Gastroesophageal sphincter (tissue), 4 donors: ENCODE results near the gene CLIP2. TPM values are rescaled to one million over a fixed set of nuclear protein-coding genes. Genes with fewer than 3 reads are reported as not detected.

Experiments
- ATAC-seq: fragments of 150-250 bp; one replicate; pipeline ENCODE4 v1.9.1; 2016; ENCODE audit warnings: mild to moderate bottlenecking, moderate library complexity
- H3K27ac ChIP-seq, 4 donors: fragments of 200-600 bp; sonication (generic) in 3 of 4; 1 replicate in 3 of 4; 2 replicates in 1 of 4; pipeline ENCODE4 v1.5.1; 2016 to 2019
- H3K27me3 ChIP-seq: fragments of 200-600 bp; sonication (generic); one replicate; pipeline ENCODE4 v1.5.1; 2019
- H3K36me3 ChIP-seq, 2 donors: fragments of 200-600 bp; sonication (generic); one replicate each; pipeline ENCODE4 v1.5.1; 2019; ENCODE audit warnings: control low read depth in 1 of 2
- H3K4me1 ChIP-seq, 3 donors: fragments of 200-600 bp; sonication (generic); 1 replicate in 2 of 3; 2 replicates in 1 of 3; pipeline ENCODE4 v1.5.1; 2016 to 2019; ENCODE audit warnings: control low read depth in 2 of 3
- H3K4me3 ChIP-seq, 2 donors: fragments of 200-600 bp; sonication (generic); one replicate each; pipeline ENCODE4 v1.5.1; 2019; ENCODE audit warnings: mild to moderate bottlenecking in 1 of 2, moderate library complexity in 1 of 2
- H3K9me3 ChIP-seq, 3 donors: fragments of 200-600 bp; sonication (generic); one replicate each; pipeline ENCODE4 v1.5.1; 2017 to 2019; ENCODE audit warnings: control low read depth in 2 of 3
- CTCF ChIP-seq, 4 experiments: fragments of 200-600 bp in 2 of 4; fragments of 450-650 bp in 2 of 4; sonication (generic) in 1 of 4; IDR thresholded peaks; one replicate each; pipeline ENCODE4 v1.5.1; 2017 to 2019; ENCODE audit warnings: antibody characterized with exemption in 4 of 4, mild to moderate bottlenecking in 2 of 4, moderate library complexity in 2 of 4
- EP300 ChIP-seq: sonication (generic); formaldehyde crosslinking; IDR thresholded peaks from one replicate; pipeline ENCODE4 v1.6.1; 2017; ENCODE audit warnings: antibody characterized with exemption, mild to moderate bottlenecking
- POLR2A ChIP-seq, 2 donors: fragments of 450-650 bp; IDR thresholded peaks; one replicate each; pipeline ENCODE4 v1.6.1; 2017; ENCODE audit warnings: antibody characterized with exemption in 2 of 2, mild to moderate bottlenecking in 2 of 2, moderate library complexity in 1 of 2
- POLR2AphosphoS5 ChIP-seq: sonication (generic); formaldehyde crosslinking; IDR thresholded peaks from one replicate; pipeline ENCODE4 v1.6.1; 2017; ENCODE audit warnings: antibody characterized with exemption
- WGBS, 2 donors: methylation state at CpG; one replicate each; pipeline ENCODE4 v1.1.5; 2018; ENCODE audit warnings: low coverage in 1 of 2; 5-methylcytosine and 5-hydroxymethylcytosine counted together
- total RNA-seq, 4 donors: library from RNA; depleted of rRNA; stranded (reverse); fragments of >200 nt; gene quantifications; one replicate each; pipeline ENCODE4 v1.1.0, GENCODE V29; 2016

CLIP2 gene
- total RNA-seq, 4 donors from 2014 or later, result 23.0 to 50.7 (median 35.5) TPM

DNA sequence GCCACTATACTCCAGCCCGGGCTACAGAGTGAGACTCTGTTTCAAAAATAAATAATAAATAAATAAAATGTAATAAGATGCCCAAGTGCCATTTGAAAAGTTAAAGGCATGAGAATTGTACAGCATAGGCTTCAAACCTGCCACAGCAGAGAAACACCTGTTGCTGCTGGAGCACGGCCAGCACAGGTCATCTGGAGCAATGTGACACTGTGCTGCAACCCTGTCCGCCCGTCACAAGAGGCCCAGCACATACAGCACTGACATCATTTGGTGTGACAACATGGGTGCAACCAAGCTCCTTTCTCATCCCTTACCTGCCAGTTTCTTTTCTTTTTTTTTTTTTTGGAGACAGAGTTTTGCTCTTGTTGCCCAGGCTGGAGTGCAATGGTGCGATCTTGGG lies 36.3 kb upstream of the CLIP2 start:
- TF ChIP-seq EP300 (no peak), CTCF (IDR thresholded peaks at IDR 0.05) (no peak), POLR2AphosphoS5 (no peak), POLR2A (IDR thresholded peaks at IDR 0.05) (no peak)
- Histone ChIP-seq H3K36me3 (peaks cover 0 to 37% of the 10 kb centered on the region in 2 donors), H3K4me1 (peaks cover 0 to 38% (median 12%) of the 10 kb centered on the region in 3 donors), H3K4me3 (no peak overlapping the region), H3K27me3 (no peaks in the 10 kb centered on the region), H3K9me3 (no peaks in the 10 kb centered on the region), H3K27ac (no peak overlapping the region)
- no peak for ATAC-seq
- WGBS, 2 donors, result 66 to 75% methylated on average over 4 to 5 of the region's 5 CpGs

DNA sequence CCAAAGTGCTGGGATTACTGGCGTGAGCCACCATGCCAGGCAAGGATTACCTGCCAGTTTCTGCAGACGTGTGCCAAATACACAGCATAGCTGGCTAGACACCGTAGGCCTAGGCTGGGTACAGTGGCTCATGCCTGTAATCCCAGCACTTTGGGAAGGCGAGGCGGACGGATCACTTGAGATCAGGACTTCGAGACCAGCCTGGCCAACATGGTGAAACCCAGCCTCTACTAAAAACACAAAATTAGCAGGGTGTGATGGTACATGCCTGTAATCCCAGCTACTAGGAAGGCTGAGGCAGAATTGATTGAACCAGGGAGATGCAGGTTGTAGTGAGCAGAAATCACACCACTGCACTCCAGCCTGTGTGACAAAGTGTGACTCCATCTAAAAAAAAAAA lies 35.9 kb upstream of the CLIP2 start:
- Histone ChIP-seq H3K36me3 (peaks cover 0 to 33% of the 10 kb centered on the region in 2 donors), H3K27ac (peak overlapping the region in 2 of 4 donors; percentile 94 to 95), H3K4me3 (peak overlapping the region in 1 of 2 donors; percentile 74), H3K4me1 (peaks cover 0 to 38% (median 12%) of the 10 kb centered on the region in 3 donors), H3K9me3 (no peaks in the 10 kb centered on the region), H3K27me3 (no peaks in the 10 kb centered on the region)
- TF ChIP-seq CTCF (IDR thresholded peaks at IDR 0.05) (no peak), EP300 (no peak), POLR2A (IDR thresholded peaks at IDR 0.05) (no peak), POLR2AphosphoS5 (no peak)
- ATAC-seq, result no peak
- WGBS, 2 donors, result 57% methylated on average over 2 of the region's 7 CpGs; no CpG with 5 or more reads in 1 of the 2 donors

DNA sequence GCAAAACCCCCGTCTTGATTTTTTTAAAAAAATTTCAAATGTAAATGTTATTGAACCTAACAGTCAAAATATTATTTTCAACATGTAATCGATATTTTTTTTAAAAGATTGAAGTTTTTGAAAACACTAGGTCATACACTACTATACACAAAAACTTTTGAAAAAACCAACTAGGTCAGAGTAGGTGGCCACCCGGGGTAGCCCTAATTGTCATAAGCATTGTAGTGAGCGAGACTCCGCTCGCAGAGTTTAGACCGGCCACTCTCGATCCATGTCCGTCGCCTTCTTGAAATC lies 35.4 kb upstream of the CLIP2 start:
- WGBS, 2 donors, result 0 to 3% methylated on average over 8 to 10 of the region's 10 CpGs
- H3K27ac ChIP-seq, result peak overlapping the region; percentile 59 to 95 (median 92)
- ATAC-seq, result no peak

DNA sequence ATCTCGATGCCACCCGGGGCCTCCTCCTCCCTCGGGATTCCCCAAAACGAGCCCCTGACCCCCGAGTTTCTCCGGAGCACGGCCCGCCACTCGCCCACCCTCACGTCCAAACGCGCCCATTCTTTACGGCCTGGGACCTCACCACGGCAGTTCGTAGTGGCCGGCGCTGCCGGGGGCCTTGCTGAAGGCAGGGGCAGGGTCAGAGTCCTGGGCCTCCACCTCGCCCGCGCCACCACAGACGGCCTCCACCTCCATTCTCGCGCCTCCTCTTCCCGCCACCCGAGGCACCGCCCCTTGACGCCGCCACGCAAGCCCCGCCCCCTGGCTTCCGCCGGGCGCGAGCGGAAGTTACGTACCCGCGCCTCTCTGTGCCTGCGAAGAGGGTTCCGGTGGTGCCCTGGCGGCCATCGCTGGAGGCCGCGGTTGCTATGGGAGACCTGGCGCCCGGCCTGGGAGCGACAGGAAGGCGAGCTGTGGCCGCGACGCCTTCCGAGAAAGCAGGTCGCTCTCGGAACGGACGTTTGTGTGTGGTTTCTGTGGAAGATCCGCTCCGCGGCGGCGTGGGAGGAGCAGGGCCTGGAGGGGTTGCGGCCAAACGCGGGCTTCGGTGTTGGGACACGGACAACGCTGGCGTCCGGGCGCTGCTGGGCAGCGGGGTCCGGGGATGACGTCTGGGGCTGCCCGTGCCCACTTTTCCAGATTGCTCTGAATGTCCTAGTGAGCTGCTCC lies 34.9 kb upstream of the CLIP2 start, which contains the start of gene RFC2:
RFC2 (minus strand) TSS at position 271 of the 729 bp plus-strand sequence; CDS start at position 255, 16 bp downstream.
- Histone ChIP-seq H3K27me3 (no peaks in the 10 kb centered on the region), H3K9me3 (no peaks in the 10 kb centered on the region), H3K36me3 (peaks cover 0 to 23% of the 10 kb centered on the region in 2 donors), H3K27ac (peak within 1 kb of the TSS; percentile 76 to 95 (median 92)), H3K4me1 (peaks cover 0 to 38% (median 12%) of the 10 kb centered on the region in 3 donors), H3K4me3 (peak within 1 kb of the TSS; percentile 74 to 81)
- peak; percentile 99 for ATAC-seq
- peak; percentile 58 to 66 for TF ChIP-seq POLR2A (IDR thresholded peaks at IDR 0.05)
- TF ChIP-seq EP300, result no peak
- TF ChIP-seq POLR2AphosphoS5, result peak; percentile 92
- TF ChIP-seq CTCF (IDR thresholded peaks at IDR 0.05), result peak in 3 of 4 experiments; percentile 42 to 77 (median 76)
- 0% methylated on average over 6 of the region's 75 CpGs; no CpG with 5 or more reads in 1 of the 2 donors for WGBS, 2 donors

More for the DNA sequence above, 35.4 kb upstream of the CLIP2 start:
- Histone ChIP-seq H3K36me3 (peaks cover 0 to 28% of the 10 kb centered on the region in 2 donors), H3K4me3 (peak overlapping the region; percentile 74 to 81), H3K27me3 (no peaks in the 10 kb centered on the region), H3K4me1 (peaks cover 0 to 38% (median 12%) of the 10 kb centered on the region in 3 donors), H3K9me3 (no peaks in the 10 kb centered on the region)
- TF ChIP-seq EP300, result no peak
- TF ChIP-seq POLR2A (IDR thresholded peaks at IDR 0.05), result no peak
- TF ChIP-seq CTCF (IDR thresholded peaks at IDR 0.05), result no peak
- TF ChIP-seq POLR2AphosphoS5, result no peak
